Adrenal gland (tissue), 12 donors: ENCODE measurements around the gene KIRREL3. TPM values are rescaled to one million over a fixed set of nuclear protein-coding genes. Genes with fewer than 3 reads are reported as not detected.

Experiments
- DNase-seq, 7 donors: peaks; one replicate each; pipeline ENCODE4 v3.0.0-alpha.2; 2019 to 2020
- H3K27ac ChIP-seq, 5 donors: fragments of 200-600 bp; sonication (generic) in 4 of 5; 1 replicate in 3 of 5; 2 replicates in 2 of 5; pipeline versions ENCODE4 v1.5.1 to v1.8.0; 2016 to 2020; ENCODE audit warnings: mild to moderate bottlenecking in 1 of 5
- H3K27me3 ChIP-seq: fragments of 200-600 bp; 2 replicates; pipeline ENCODE4 v1.8.0; 2021
- H3K36me3 ChIP-seq, 2 donors: fragments of 200-600 bp; replicated peaks in 1 of 2; 1 replicate in 1 of 2; 2 replicates in 1 of 2; pipeline versions ENCODE4 v1.5.1 to v1.8.0; 2018 to 2022
- H3K4me1 ChIP-seq, 2 donors: fragments of 200-600 bp; replicated peaks in 1 of 2; 1 replicate in 1 of 2; 2 replicates in 1 of 2; pipeline versions ENCODE4 v1.5.1 to v1.8.0; 2018 to 2021
- H3K4me3 ChIP-seq, 4 donors: fragments of 200-600 bp; sonication (generic) in 3 of 4; one replicate each; pipeline ENCODE4 v1.5.1; 2016 to 2018
- H3K9me3 ChIP-seq, 3 donors: fragments of 200-600 bp; sonication (generic) in 1 of 3; replicated peaks in 1 of 3; 1 replicate in 2 of 3; 2 replicates in 1 of 3; pipeline versions ENCODE4 v1.5.1 to v1.8.0; 2016 to 2021
- CTCF ChIP-seq, 6 experiments: fragments of 450-650 bp in 4 of 6; fragments of 200-600 bp in 2 of 6; sonication (generic) in 1 of 6; IDR thresholded peaks; 1 replicate in 5 of 6; 2 replicates in 1 of 6; pipeline versions ENCODE4 v1.5.1 to v1.8.0; 2016 to 2021; ENCODE audit warnings: antibody characterized with exemption in 6 of 6, mild to moderate bottlenecking in 2 of 6, moderate library complexity in 1 of 6
- POLR2A ChIP-seq, 2 donors: fragments of 450-650 bp; IDR thresholded peaks; one replicate each; pipeline ENCODE4 v1.6.1; 2017; ENCODE audit warnings: antibody characterized with exemption in 2 of 2, mild to moderate bottlenecking in 2 of 2, moderate library complexity in 1 of 2
- WGBS, 4 donors: extraction: QIAGEN DNeasy Blood & Tissue Kit in 2 of 4; methylation state at CpG; one replicate each; pipeline versions ENCODE4 v1.1.5 to v1.1.7; 2013 to 2017; 5-methylcytosine and 5-hydroxymethylcytosine counted together
- intact Hi-C, 2 donors: fragments of 100-400 bp; cut with DNase I; formaldehyde crosslinking; loops; one replicate each; pipeline versions ENCODE4 v1.14.1 to v1.15.0; 2022 to 2023
- polyA plus RNA-seq, 3 donors: library from polyadenylated mRNA; stranded (reverse); fragments of 200-250 nt in 2 of 3; fragments of 350-450 nt in 1 of 3; fragmentation: Illumina TruSeq in 1 of 3; extraction: RNeasy Lipid Tissue Mini Kit (QIAGEN cat#74804) in 1 of 3; gene quantifications; one replicate each; pipeline ENCODE4 v1.2.3, GENCODE V29; 2013 to 2014
- total RNA-seq, 9 donors: library from RNA; depleted of rRNA in 4 of 9; stranded (reverse); fragments of >200 nt in 4 of 9; fragments of 120-200 nt in 1 of 9; fragmentation: NEBNext Ultra II Directional in 1 of 9; extraction: Animal tissue kit (Norgen Biotek cat#: 25700) in 1 of 9; gene quantifications; one replicate each; pipeline versions ENCODE4 v1.1.0 to v1.2.4, GENCODE V29; 2013 to 2023
- donor health status: healthy with polysubstance abuse.
- donor health status: Bipolar disorder and iron deficiency.
- donor health status: DM: yes; HTN: yes; CAD: no.
- donor health status: DM: no; HTN: no; CAD: no.
- donor health status: DM: no; HTN: no; CAD: no.
- donor health status: DM: yes; HTN: yes; CAD: no.

Gene KIRREL3
- total and polyA plus RNA-seq, 12 donors, result 0.07 to 4.1 (median 0.64) TPM; not detected in 1

- 65 to 82% (median 74%) methylated on average over 2 of the region's 2 CpGs for WGBS, 4 donors
- TF ChIP-seq CTCF (IDR thresholded peaks at IDR 0.05) (no peak), POLR2A (IDR thresholded peaks at IDR 0.05) (no peak)
- no peak overlapping the region for H3K27ac ChIP-seq
- no peaks in the 10 kb centered on the region for H3K9me3 ChIP-seq
- H3K27me3 ChIP-seq, result no peaks in the 10 kb centered on the region
- DNase-seq, result no peak
- intact Hi-C loops, result no loop called here
- H3K36me3 ChIP-seq, result no peaks in the 10 kb centered on the region
- no peaks in the 10 kb centered on the region for H3K4me1 ChIP-seq
- no peak overlapping the region for H3K4me3 ChIP-seq
Measured at GRCh38 chr11:126804363-126804762, 196.2 kb downstream of the KIRREL3 start.

GRCh38 chr11:126800009-126800408 lies 200.6 kb downstream of the KIRREL3 start:
- H3K27me3 ChIP-seq, result no peaks in the 10 kb centered on the region
- DNase-seq, result no peak
- no peaks in the 10 kb centered on the region for H3K36me3 ChIP-seq
- WGBS, 4 donors, result 45 to 79% (median 61%) methylated on average over 3 of the region's 3 CpGs
- H3K4me3 ChIP-seq, result no peak overlapping the region
- TF ChIP-seq CTCF (IDR thresholded peaks at IDR 0.05) (no peak), POLR2A (IDR thresholded peaks at IDR 0.05) (no peak)
- intact Hi-C loops, result no loop called here
- H3K27ac ChIP-seq, result no peak overlapping the region
- H3K4me1 ChIP-seq, result no peaks in the 10 kb centered on the region
- H3K9me3 ChIP-seq, result no peaks in the 10 kb centered on the region

GRCh38 chr11:126797457-126798169 lies 203.0 kb downstream of the KIRREL3 start:
- Histone ChIP-seq H3K4me1 (no peaks in the 10 kb centered on the region), H3K36me3 (no peaks in the 10 kb centered on the region), H3K27ac (no peak overlapping the region), H3K4me3 (no peak overlapping the region), H3K9me3 (no peaks in the 10 kb centered on the region), H3K27me3 (no peaks in the 10 kb centered on the region)
- no peak for DNase-seq
- TF ChIP-seq POLR2A (IDR thresholded peaks at IDR 0.05) (no peak), CTCF (IDR thresholded peaks at IDR 0.05) (no peak)
- WGBS, 4 donors, result 74 to 78% (median 76%) methylated on average over 5 of the region's 5 CpGs
- intact Hi-C loops, result no loop called here

- DNase-seq, result no peak
- Histone ChIP-seq H3K9me3 (no peaks in the 10 kb centered on the region), H3K27me3 (no peaks in the 10 kb centered on the region), H3K4me3 (no peak overlapping the region), H3K4me1 (no peaks in the 10 kb centered on the region), H3K27ac (no peak overlapping the region), H3K36me3 (no peaks in the 10 kb centered on the region)
- 74 to 81% (median 79%) methylated on average over 6 of the region's 6 CpGs for WGBS, 4 donors
- intact Hi-C loops, result no loop called here
- TF ChIP-seq CTCF (IDR thresholded peaks at IDR 0.05) (no peak), POLR2A (IDR thresholded peaks at IDR 0.05) (no peak)
Measured at GRCh38 chr11:126793596-126793995, 207.0 kb downstream of the KIRREL3 start.
